GM18951 (cell line): ENCODE measurements around the gene IER5.

Experiments
- POLR2A ChIP-seq: IDR thresholded peaks from 4 replicates; pipeline ENCODE4 v1.6.1; 2011; ENCODE audit warnings: mild to moderate bottlenecking; ENCODE audit not compliant: insufficient read length, insufficient read depth; ENCODE audit errors: extremely low read depth
- in situ Hi-C: fragments of 300-500 bp; cut with MboI; formaldehyde crosslinking; loops from one replicate; pipeline ENCODE4 v1.12.0; 2022; ENCODE audit warnings: low sequenced_read_pairs, mixed read lengths, inconsistent platforms; ENCODE audit not compliant: unreplicated experiment

The IER5 gene

GRCh38 chr1:181061891-181062835, 26.3 kb upstream of the IER5 start:
- in situ Hi-C loops = no loop called here
- TF ChIP-seq POLR2A = peak; percentile 63

- in situ Hi-C loops = no loop called here
- TF ChIP-seq POLR2A = no peak
Measured at GRCh38 chr1:181062836-181063428, 25.6 kb upstream of the IER5 start.

- in situ Hi-C loops = no loop called here
- TF ChIP-seq POLR2A = no peak
Measured at GRCh38 chr1:181064011-181064623, 24.4 kb upstream of the IER5 start.

GRCh38 chr1:181064702-181065101, 23.8 kb upstream of the IER5 start:
- in situ Hi-C loops = no loop called here
- no peak for TF ChIP-seq POLR2A

- TF ChIP-seq POLR2A = no peak
- in situ Hi-C loops = no loop called here
Measured at GRCh38 chr1:181073638-181074037, 14.9 kb upstream of the IER5 start.

DNA sequence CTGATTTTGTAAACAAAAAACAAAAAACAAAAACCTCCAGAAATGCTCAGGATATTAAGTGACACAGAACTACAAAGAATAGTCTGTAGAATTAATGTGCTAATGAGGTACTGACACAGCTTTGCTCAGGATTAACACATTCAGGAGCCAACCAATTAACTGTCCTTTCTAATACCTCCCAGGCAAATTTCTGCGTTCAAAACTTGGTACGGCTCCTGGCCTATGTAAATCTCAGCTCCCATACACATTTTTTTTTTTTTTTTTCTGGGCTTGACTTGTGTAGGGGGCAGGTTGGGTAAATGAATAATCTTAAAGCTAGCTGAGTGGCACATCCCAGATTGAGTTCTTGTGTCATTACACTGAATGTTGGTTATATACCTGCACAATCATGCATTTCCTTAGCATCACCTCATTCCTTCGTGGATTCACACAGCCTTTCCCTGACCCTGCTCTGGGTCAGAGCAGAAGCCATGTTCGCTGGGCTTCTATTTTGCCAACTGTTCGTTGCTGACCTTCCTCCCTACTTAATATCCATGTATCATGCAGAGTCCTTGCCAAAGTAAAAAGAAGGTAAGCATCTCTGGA, 12.6 kb upstream of the IER5 start:
- in situ Hi-C loops = no loop called here

DNA sequence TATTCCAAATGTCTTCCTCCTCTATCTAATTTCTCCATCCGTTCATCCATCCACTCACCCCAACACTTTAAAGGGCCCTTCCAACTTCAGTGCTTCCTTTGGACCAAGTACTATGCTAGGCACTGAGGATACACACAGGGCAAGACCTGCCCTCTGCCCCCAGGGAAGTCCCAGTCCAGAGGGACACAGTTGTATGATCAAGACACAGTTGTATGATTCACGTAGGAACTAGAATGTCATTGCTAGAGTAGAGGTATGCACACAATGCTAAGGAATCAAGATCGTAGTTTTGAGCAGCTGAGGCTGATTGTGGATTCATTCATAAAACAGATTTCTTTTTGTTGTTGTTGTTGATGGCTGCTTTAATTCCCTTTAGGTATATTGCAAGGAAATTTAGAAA, 11.6 kb upstream of the IER5 start:
- no peak for TF ChIP-seq POLR2A
- in situ Hi-C loops = no loop called here

More for the DNA sequence above, 12.6 kb upstream of the IER5 start:
- TF ChIP-seq POLR2A = no peak

DNA sequence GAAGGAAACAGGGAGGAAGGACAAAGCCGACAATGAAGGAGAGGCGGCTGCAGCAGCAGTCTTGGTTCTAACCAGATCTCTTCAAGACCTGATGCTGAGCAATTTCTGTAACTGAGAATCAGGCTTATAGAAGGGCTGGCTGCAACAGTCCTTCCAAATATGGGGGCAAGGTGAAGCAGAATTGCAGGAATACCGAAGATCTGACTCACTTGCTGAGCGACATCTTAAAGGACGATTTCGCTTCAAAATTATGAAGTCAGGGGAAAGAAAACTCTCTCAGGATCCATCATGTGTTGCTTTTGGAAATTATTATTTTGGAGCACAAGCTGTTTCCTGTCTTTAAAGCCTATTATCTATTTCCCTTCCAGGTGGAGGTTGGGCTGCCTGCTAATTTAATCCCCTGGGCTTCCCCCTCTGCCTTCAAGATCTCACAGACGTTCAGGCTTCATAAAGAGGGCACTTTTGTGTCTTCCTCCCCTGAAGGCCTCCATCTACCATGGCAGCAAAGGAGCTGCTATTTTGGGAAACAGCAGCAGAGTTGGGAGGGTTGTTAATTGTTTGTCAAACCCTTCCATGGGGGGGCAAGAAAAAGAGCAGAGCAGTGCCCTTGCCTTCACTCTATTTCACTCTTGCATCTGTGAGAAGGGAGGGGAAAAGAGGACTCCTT, 10.8 kb upstream of the IER5 start:
- in situ Hi-C loops = no loop called here

DNA sequence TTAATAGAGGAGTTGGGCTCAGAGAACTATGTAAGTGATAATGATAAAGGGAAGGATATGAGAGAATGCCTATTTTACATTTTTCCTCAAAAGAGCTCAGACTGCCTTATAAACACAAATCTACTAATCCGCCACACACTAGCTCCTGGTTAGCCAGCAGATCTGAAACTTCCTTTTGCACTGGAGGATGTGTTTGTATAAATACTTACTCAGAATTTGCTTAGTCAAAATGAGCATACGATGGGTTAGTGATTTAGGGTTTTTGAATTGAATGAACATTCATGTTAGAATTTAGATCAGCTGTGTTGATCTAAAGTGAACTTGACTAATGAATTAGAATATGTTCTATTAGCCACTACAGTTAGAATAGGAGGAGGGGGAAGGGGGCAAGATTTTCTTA, 9.1 kb upstream of the IER5 start:
- no peak for TF ChIP-seq POLR2A
- in situ Hi-C loops = no loop called here

More for the DNA sequence above, 10.8 kb upstream of the IER5 start:
- TF ChIP-seq POLR2A = no peak

DNA sequence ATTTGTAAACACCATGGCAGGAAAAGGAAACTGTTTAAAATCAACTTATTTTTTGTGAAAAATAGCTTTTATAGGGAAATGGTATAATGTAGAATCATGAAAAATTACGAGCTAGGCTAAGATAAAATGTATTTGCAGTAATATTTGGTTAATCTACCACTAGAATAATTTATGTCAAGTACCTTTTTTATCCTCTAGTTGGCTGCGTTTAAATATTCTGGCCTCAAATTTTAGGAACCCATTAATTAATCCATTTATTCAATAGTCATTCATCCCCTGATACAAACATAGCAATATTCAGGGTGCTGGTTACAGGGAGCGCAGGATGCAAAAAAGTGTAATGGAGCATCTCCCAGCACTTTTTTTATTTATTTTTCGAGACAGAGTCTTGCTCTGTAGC, 8.6 kb upstream of the IER5 start:
- TF ChIP-seq POLR2A = no peak
- in situ Hi-C loops = no loop called here

DNA sequence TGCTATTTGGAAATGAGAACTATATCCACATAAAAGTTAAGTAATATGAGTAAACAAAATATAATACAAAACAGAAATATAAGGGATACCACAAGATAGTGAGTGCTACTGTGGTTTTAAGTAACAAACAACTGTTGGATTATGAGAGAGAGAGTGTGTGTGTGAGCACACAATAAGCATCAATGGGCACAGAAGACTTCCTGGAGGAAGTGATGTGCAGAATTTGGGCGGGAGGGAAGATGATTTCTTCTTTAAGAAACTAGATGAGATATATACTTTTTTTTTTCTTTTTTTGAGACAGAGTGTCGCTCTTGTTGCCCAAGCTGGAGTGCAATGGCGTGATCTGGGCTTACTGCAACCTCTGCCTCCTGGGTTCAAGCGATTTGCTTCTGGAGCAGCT, 7.9 kb upstream of the IER5 start:
- TF ChIP-seq POLR2A = no peak
- in situ Hi-C loops = no loop called here

- no peak for TF ChIP-seq POLR2A
- in situ Hi-C loops = no loop called here
Measured at GRCh38 chr1:181081395-181081794, 7.1 kb upstream of the IER5 start.

- in situ Hi-C loops = no loop called here
- TF ChIP-seq POLR2A = no peak
Measured at GRCh38 chr1:181083842-181084605, 4.5 kb upstream of the IER5 start.

- in situ Hi-C loops = no loop called here
- no peak for TF ChIP-seq POLR2A
Measured at GRCh38 chr1:181084606-181084969, 3.9 kb upstream of the IER5 start.
